Uterine smooth muscle cell (primary cell): ENCODE data around the gene CAMTA2. TPM values are rescaled to one million over a fixed set of nuclear protein-coding genes. Genes with fewer than 3 reads are reported as not detected.

Source experiments
- total RNA-seq: library from RNA; depleted of rRNA; stranded (reverse); fragments of >200 nt; gene quantifications from 2 replicates; pipeline ENCODE4 v1.2.3, GENCODE V29; 2014

Gene CAMTA2
- total RNA-seq = 4.6 and 8.6 TPM in 2 replicates

DNA sequence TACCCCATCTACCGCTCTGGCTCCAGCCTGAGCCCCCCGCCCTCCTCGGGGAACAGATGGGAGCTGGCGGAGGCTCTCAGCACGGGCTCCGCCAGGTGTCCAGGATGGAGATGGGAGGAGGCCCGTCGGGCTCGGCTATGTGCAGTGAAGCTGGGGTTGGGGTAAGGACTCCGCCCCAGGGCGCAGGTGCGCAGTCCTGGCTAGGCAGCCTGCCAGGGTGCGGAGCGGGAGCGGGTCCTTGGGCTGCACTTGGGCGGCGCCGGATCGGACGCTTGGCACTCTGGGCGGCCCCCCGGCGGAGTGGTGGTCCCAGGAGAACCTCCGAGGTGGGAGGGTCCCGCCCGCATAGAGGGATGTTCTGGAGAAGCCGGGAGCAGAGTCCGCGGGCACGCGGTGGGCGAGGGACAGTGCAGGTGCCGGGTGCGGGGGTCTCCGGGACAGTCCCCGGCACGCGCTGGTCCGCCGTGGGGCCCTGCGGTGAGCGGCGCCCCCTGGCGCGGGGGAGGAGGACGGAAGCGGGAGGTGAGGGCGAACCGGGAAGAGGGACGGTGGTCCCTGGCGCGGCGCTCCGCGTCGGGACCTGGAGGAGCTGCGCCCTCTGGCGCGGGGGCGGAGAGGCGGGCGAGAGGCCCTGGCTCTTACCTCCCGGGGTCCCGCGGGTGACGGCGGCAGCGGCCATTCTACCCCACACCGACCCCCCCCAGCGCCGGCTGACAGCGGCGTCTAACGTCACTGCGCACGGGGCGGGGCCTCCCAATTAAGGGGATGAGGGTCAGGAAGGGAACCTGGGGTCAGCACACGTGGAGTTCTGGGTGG, at the start of gene CAMTA2:
Gene CAMTA2 (minus strand): TSS at position 725 of the 816 bp plus-strand sequence. CDS start 1,453 bp downstream, outside the sequence.

DNA sequence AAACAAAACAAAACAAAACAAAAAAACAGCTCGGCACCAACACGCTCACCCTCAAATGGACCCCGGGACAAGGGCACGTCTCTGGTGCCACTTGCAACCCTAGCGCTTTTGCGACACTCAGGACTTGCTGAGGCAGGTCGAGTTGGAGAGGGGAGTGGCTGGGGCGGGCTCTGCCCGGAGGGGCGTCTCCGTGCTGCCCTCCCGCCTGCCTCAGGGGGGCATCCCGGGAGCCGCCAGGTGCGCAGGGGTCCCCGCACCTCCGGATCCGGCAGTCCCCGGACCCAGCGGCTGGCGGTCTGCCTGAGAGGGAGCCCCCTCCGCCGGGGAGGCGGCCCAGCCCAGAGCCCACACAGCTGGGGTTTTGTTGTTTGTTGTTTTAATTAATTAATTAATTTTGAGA, 47.8 kb upstream of the CAMTA2 start, which contains the start of gene SLC52A1:
Gene SLC52A1 (minus strand): TSS at position 112 of the 400 bp plus-strand sequence. CDS start 820 bp downstream, outside the sequence.

DNA sequence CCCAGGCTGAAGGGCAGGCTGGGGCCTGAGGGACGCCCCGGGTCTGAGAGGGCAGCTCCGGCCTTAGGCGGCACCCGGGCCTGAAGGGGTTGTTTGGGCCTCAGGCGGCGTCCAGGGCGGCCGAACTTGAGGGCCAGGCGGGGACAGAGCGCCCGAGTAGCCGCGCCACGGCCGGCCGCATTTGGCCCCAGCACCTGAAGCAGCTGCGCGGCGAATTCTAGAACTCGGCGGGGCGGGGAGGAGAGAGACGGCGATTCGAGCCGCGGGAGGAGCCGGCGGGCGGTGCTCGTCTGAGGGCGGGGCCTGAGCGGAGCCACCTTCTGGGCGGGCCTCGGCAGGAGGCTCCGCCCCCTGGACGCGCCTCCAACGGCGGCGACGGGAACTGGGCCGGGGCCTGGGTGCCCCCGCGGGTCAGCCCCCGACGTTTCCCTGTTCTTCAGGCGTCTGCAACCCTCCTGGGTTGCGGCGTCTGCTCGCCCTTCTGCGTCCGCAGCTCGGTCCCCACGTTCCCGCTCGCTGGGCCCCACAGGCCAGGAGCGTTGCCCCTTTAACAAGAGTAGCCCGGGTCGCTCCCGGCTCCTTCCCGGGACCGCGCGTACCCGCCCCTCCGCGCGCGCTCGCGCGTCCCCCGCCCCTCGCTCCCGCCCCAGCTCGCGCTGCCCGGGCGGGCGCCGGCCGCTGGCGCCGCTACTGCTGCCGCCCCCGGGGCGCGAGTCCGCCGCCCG, 10.0 kb upstream of the CAMTA2 start, which contains the start of the genes INCA1 and KIF1C:
Gene INCA1 (minus strand): TSS at position 221 of the 725 bp plus-strand sequence. CDS start 3,085 bp downstream, outside the sequence.
Gene KIF1C (plus strand): TSS at position 649 of the 725 bp plus-strand sequence. CDS start 2,297 bp downstream, outside the sequence.

GRCh38 chr17:4967539-4968485, 19.7 kb downstream of the CAMTA2 start, which contains the start of gene SPAG7:
TSS of gene SPAG7 (minus strand) at chr17:4967817. CDS start at chr17:4967804, 13 bp downstream.

GRCh38 chr17:4950746-4951204, 36.7 kb downstream of the CAMTA2 start, which contains the start of gene ENO3:
TSS of gene ENO3 (plus strand) at chr17:4951119. CDS start at chr17:4951830, 711 bp downstream.

DNA sequence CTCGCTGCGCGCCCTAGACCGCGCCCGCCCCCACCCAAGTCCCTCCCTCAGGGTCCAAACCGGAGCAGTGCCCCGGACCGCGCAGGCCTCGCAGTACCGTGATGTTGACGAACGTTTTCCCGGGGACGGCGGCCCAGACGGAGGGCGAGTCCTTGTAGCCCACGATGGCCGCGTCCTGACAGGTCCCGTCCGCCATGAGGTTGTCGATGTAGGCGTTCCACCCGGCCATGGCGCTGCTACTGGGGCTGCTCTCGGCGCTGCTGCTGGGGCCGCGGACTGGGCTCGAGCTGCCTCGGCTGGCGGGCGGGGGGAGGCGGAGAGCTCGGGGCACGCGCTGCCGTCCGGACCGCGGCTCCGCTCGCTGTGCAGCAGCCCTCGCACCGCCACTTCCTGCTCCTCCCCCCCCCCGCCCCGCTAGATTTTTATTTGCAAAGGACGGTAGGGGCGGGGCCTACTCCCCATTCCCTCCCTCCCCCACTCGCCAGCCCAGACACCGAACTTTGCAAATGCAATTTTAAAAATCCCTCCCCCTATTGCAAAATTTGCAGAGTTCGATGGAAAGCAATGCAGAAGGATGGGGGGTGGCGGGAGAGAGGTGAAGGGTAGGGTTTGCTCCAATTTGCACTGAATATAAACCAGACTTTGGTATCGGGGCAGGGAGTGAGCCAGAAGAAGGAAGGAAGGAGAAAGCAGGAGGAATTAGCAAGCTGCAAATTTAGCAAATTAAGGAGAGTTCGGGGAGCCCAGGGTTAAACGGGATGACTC, 39.1 kb downstream of the CAMTA2 start, which contains the start of gene PFN1:
Gene PFN1 (minus strand): TSS at position 365 of the 765 bp plus-strand sequence. CDS start 136 bp downstream, at position 229.

GRCh38 chr17:4939796-4940554, 47.5 kb downstream of the CAMTA2 start, which contains the start of the genes RNF167 and SLC25A11:
TSS of gene RNF167 (plus strand) at chr17:4940268. CDS start at chr17:4940910, 642 bp downstream.
TSS of gene SLC25A11 (minus strand) at chr17:4940046. CDS start at chr17:4939910, 136 bp downstream.

DNA sequence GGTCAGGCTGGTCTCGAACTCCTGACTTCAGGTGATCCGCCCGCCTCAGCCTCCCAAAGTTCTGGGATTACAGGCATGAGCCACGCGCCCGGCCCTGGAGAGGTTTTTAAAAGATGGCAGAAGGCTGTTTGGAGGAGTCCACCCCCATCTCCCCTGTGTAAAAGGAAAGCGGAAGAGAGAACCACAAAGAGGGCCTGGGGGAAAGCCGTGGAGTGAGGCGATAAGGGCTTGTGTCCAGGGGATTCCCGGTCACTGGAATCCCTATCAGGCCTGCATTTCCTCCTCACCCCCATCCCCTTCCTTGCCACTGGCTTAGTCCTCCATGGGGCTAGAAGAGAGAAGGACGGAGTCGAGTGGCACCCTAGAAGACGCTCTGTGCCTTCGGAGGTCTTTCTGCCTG, 55.5 kb downstream of the CAMTA2 start, which contains the start of gene GP1BA:
Gene GP1BA (plus strand): TSS at position 315 of the 400 bp plus-strand sequence. CDS start 328 bp downstream, outside the sequence.

Other genes with a start within 250 kb of the CAMTA2 start
- not detected in 2 replicates for gene ZMYND15, start 247.8 kb downstream of the CAMTA2 start, total RNA-seq
- 0.33 and 1.6 TPM in 2 replicates for gene CXCL16, start 247.7 kb downstream of the CAMTA2 start, total RNA-seq
- gene TM4SF5, start 215.8 kb downstream of the CAMTA2 start, total RNA-seq = not detected in 2 replicates
- gene VMO1, start 201.3 kb downstream of the CAMTA2 start, total RNA-seq = 0.11 and 0.12 TPM in 2 replicates
- gene GLTPD2, start 198.7 kb downstream of the CAMTA2 start, total RNA-seq = not detected in 2 replicates
- gene PSMB6, start 191.5 kb downstream of the CAMTA2 start, total RNA-seq = 166 and 190 TPM in 2 replicates
- 10.5 and 16.7 TPM in 2 replicates for gene PLD2, start 180.5 kb downstream of the CAMTA2 start, total RNA-seq
- 20.0 and 29.7 TPM in 2 replicates for gene MINK1, start 154.3 kb downstream of the CAMTA2 start, total RNA-seq
- 1.5 and 8.2 TPM in 2 replicates for gene C17orf107, start 88.1 kb downstream of the CAMTA2 start, total RNA-seq
- gene CHRNE, start 84.6 kb downstream of the CAMTA2 start, total RNA-seq = 0.11 and 0.62 TPM in 2 replicates
- gene GP1BA, start 55.4 kb downstream of the CAMTA2 start, total RNA-seq = not detected in 2 replicates
- 59.5 and 69.3 TPM in 2 replicates for gene SLC25A11, start 47.6 kb downstream of the CAMTA2 start, total RNA-seq
- gene RNF167, start 47.4 kb downstream of the CAMTA2 start, total RNA-seq = 13.5 and 14.2 TPM in 2 replicates
- gene PFN1, start 39.1 kb downstream of the CAMTA2 start, total RNA-seq = 343 and 788 TPM in 2 replicates
- gene ENO3, start 36.6 kb downstream of the CAMTA2 start, total RNA-seq = 1.6 and 1.8 TPM in 2 replicates
- 53.1 and 59.1 TPM in 2 replicates for gene SPAG7, start 19.9 kb downstream of the CAMTA2 start, total RNA-seq
- gene INCA1, start 9.8 kb upstream of the CAMTA2 start, total RNA-seq = 0.11 and 0.37 TPM in 2 replicates
- gene KIF1C, start 10.3 kb upstream of the CAMTA2 start, total RNA-seq = 49.6 and 70.5 TPM in 2 replicates
- under 0.01 and 0.37 TPM in 2 replicates for gene SLC52A1, start 47.8 kb upstream of the CAMTA2 start, total RNA-seq
- gene ZFP3, start 90.8 kb upstream of the CAMTA2 start, total RNA-seq = 1.7 and 2.9 TPM in 2 replicates
- 7.0 and 7.3 TPM in 2 replicates for gene ZNF232, start 124.2 kb upstream of the CAMTA2 start, total RNA-seq
- under 0.01 TPM in 2 replicates for gene USP6, start 128.4 kb upstream of the CAMTA2 start, total RNA-seq
- 9.7 and 11.2 TPM in 2 replicates for gene ZNF594, start 204.2 kb upstream of the CAMTA2 start, total RNA-seq
- gene SCIMP, start 247.2 kb upstream of the CAMTA2 start, total RNA-seq = not detected in 2 replicates